ENCODE measurements around the gene PRAMEF33.
"Not testable (repeated sequence)": the region's sequence is repeated elsewhere in the genome, so short reads cannot be mapped to it uniquely, and the experiment has no call there.

GRCh38 chr1:13354475-13354874 lies 51.1 kb downstream of the PRAMEF33 start:
- not testable (repeated sequence) for TF ChIP-seq CTCF, POLR2A, EP300 (IDR thresholded peaks at IDR 0.05)

All from tibial nerve (tissue), 4 donors.